NOMO-1 treated with DMSO at 0.1 percent for 48 hours (cell line): ENCODE measurements around the gene ANKRD42.
A peak's percentile ranks its signal among the peaks of the same experiment; 100 is the strongest.

ENCODE experiments used
- DNase-seq: peaks from one replicate; lab custom pipeline; 2025; ENCODE audit not compliant: unreplicated experiment; lab: John Stamatoyannopoulos, UW

The ANKRD42 gene

GRCh38 chr11:83193315-83194280, at the start of gene ANKRD42:
Gene ANKRD42, plus strand, starts transcription at chr11:83193712. Its CDS starts 959 bp downstream, at chr11:83194671.
- DNase-seq: peak; percentile 93

DNA sequence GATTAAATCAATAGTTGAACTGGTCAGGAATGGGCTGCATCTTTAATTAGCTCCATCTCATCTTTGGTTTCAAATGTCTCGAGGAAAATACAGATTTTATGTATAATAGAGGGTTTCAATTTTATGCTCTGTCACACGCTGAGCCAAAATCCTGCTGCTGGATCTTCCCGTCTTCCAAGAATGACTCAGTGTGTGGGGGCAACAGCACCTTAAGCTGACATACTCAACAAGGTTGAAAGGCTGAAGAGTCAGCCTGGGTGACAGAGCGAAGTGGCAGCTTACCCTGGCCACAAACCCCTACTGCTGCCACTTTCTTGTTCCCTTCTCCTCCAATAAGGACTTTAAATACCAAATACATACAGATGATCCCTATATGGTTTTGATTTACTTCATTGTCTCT, 45.6 kb upstream of the ANKRD42 start:
- DNase-seq: no peak

- DNase-seq: no peak
Observed at GRCh38 chr11:83150450-83150849, 43.1 kb upstream of the ANKRD42 start.

DNA sequence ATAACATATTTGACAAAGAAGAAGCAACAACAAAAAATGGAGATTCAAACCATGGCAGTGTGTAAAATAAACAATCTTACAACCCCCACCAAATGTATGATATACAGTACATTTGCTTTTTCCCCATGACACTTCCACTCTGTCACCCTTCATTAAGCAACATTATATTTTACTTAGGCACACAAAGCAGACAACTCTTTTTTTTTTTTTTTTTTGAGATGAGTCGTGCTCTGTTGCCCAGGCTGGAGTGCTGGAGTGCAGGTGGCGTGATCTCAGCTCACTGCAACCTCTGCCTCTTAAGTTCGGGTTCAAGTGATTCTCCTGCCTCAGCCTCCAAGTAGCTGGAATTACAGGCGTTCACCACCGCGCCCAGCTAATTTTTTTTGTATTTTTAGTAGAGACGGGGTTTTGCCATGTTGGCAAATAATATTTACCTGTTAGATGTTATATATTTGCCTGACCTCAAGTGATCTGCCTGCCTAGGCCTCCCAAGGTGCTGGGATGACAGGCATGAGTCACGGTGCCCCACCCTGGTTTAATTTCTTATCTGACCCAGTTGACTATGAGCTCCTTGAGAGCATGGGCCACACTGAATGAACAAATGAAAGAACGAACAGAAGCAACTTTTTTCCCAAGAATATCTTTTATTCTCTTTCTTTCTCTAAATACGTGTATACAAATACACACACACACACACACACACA, 42.1 kb upstream of the ANKRD42 start:
- DNase-seq: no peak

- no peak for DNase-seq
Observed at GRCh38 chr11:83152264-83152663, 41.2 kb upstream of the ANKRD42 start.

DNA sequence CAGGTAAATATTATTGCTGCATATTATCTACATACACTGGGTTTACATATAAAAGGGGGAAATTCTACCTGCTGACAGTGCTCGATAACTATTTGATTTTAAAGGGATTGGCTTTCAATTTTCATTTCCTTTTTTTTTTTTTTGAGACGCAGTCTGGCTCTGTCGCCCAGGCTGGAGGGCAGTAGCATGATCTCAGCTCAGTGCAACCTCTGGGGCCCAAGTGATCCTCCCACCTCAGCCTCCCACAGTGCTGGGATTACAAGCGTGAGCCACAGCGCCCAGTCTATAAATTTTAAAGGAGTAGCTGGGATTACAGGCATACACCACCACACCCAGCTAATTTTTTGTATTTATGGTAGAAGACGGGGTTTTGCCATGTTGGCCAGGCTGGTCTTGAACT, 39.7 kb upstream of the ANKRD42 start:
- DNase-seq: no peak

- DNase-seq: peak; percentile 100
Observed at GRCh38 chr11:83156144-83156995, 37.1 kb upstream of the ANKRD42 start.

- no peak for DNase-seq
Observed at GRCh38 chr11:83156996-83157593, 36.4 kb upstream of the ANKRD42 start, which contains the start of gene PCF11. Gene PCF11, plus strand, starts transcription at chr11:83157131. Its CDS starts 309 bp downstream, at chr11:83157440.

DNA sequence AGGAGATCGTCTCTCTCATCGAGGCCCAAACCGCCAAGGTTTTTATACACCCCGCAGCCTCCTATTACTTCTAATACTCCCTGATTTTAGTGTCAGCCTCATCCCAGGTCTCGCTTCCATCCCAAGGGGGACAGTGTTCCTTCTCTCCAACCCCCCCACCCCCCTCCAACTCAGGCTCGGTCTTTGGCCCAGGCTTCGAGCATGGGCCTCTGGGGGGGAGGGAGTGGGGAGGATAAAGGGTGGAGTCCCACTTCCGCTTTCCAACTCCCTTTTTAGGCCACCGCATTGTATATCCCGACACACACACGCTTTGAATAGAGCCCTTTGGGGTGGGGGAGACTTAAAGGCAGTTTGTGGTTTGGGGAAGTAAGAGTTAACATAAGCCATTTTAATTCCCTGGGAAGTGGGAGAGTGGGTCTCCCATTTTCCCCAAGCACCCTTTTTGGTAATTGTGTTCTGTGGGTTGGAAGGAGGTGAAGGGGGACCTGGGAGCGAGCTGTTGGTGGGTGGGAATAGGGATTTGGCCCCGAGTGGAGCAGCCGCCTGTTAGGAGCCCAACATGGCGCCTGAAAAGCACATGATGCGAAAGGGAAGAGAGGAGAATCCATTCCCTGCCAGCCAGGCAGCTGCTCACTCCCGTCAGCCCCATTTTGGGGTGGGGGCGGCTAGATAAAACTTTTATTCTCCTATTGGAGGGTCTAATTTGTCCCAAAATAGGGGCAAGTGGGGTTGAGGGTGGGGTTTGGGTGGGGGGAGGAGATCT, 35.7 kb upstream of the ANKRD42 start:
- peak; percentile 58 for DNase-seq

DNA sequence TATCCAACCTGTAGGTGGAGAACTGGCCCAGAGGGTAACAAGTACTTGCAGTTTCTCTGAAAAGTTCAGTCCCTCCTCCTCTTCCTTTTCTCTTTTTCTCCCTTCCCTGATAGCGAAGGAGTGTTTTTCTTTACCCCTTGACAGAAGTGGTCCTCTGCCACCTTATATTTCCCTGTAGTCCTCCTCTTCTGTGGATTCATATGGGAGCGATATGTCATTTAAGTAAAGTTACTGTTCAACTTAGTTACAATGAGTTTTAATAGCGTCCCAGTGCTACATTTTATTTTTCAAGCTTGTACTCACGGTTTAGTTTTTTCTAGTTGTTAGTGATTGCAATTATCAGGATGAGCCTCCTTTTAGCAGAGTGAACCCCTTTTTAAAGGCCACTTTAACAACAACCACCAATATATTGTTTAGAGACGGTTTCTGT, 35.1 kb upstream of the ANKRD42 start:
- peak; percentile 45 for DNase-seq

GRCh38 chr11:83158965-83159901, 34.3 kb upstream of the ANKRD42 start:
- DNase-seq: no peak

- DNase-seq: peak; percentile 11
Observed at GRCh38 chr11:83159902-83160865, 33.3 kb upstream of the ANKRD42 start.

DNA sequence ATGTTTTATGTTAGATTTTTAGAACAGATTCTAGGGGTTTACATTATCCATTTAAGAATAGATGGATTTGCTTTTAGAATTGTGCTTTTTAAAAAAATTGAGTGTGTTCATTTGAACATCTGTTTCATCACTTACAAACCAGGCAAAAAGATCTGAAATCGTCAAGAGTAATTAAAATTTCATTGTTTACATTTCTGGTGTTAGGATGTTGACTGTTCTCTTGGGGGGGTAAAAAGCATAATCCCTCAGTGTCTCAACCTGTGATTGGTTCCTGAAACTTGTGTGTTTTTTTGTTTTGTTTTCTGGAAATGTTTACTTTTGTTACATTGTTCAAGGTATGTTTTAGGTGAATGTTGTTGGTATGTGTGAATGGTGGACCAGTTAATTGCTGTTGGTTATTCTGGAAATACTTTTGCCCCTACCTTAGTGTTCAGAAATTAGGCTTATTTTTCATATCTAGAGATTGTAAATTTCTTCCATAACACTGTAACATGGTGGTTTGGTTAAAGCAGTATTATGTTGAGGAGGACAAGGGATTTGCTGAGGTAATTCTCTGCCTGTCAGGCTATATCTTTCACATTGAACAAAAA, 31.8 kb upstream of the ANKRD42 start:
- DNase-seq: no peak

GRCh38 chr11:83162377-83162776, 31.1 kb upstream of the ANKRD42 start:
- no peak for DNase-seq

DNA sequence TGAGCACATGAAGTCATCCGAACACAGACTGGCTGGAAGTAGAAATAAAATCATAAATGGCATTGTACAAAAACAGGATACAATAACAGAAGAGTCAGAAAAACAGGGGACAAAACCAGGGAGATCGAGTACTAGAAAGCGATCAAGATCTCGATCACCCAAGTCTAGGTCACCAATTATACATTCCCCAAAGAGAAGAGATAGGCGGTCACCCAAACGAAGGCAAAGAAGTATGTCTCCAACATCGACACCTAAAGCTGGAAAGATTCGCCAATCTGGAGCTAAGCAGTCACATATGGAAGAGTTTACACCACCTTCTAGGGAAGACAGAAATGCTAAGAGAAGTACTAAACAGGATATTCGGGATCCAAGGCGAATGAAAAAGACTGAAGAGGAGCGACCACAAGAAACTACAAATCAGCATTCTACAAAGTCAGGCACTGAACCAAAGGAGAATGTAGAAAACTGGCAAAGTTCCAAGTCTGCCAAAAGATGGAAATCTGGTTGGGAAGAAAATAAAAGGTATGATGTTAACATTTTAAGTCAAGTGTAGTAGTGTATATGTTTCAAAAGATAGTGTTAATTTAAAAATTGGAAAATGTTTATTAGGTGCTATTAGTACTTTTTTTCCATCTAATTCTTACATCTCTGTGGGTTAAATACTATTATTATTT, 27.2 kb upstream of the ANKRD42 start:
- no peak for DNase-seq

- DNase-seq: no peak
Observed at GRCh38 chr11:83168756-83169155, 24.8 kb upstream of the ANKRD42 start.

GRCh38 chr11:83170865-83171264, 22.6 kb upstream of the ANKRD42 start:
- no peak for DNase-seq
